Neural cell (in vitro differentiated cells): ENCODE results near the gene MACC1. TPM values are rescaled to one million over a fixed set of nuclear protein-coding genes. Genes with fewer than 3 reads are reported as not detected.

Experiments
- H2AFZ ChIP-seq: fragments of 200-600, 300-800 bp; sonication (generic), shearing (Covaris generic); 2 replicates; pipeline ENCODE4 v1.6.0; 2014; ENCODE audit warnings: low read depth, mild to moderate bottlenecking, antibody characterized with exemption, low read length, moderate library complexity
- H3F3A ChIP-seq: fragments of 200-600 bp; shearing (Covaris generic); 2 replicates; pipeline ENCODE4 v1.6.1; 2016; ENCODE audit warnings: mild to moderate bottlenecking, moderate library complexity, mixed read lengths, antibody characterized with exemption, low read length; ENCODE audit not compliant: insufficient read depth, poor library complexity, severe bottlenecking
- H3K27ac ChIP-seq: fragments of 200-600, 300-800 bp; sonication (generic), shearing (Covaris generic); 2 replicates; pipeline ENCODE4 v1.5.1; 2014; ENCODE audit warnings: mild to moderate bottlenecking, low read length, moderate library complexity
- H3K27me3 ChIP-seq: fragments of 300-800, 200-600 bp; sonication (generic), shearing (Covaris generic); 2 replicates; pipeline ENCODE4 v1.6.0; 2014; ENCODE audit warnings: mild to moderate bottlenecking, low read depth, low read length, moderate library complexity; ENCODE audit not compliant: insufficient read depth
- H3K36me3 ChIP-seq: fragments of 300-800, 200-600 bp; sonication (generic), shearing (Covaris generic); 2 replicates; pipeline ENCODE4 v1.5.1; 2014; ENCODE audit warnings: mild to moderate bottlenecking, antibody characterized with exemption, low read length, moderate library complexity; ENCODE audit not compliant: insufficient read depth
- H3K4me2 ChIP-seq: fragments of 300-800, 200-600 bp; sonication (generic), shearing (Covaris generic); 2 replicates; pipeline ENCODE4 v1.6.0; 2014; ENCODE audit warnings: mild to moderate bottlenecking, low read length
- H3K4me3 ChIP-seq: fragments of 300-800, 200-600 bp; sonication (generic), shearing (Covaris generic); 2 replicates; pipeline ENCODE4 v1.5.1; 2014; ENCODE audit warnings: mild to moderate bottlenecking, low read length, moderate library complexity
- H3K79me2 ChIP-seq: fragments of 200-600 bp; shearing (Covaris generic); replicated peaks from 2 replicates; pipeline ENCODE4 v1.6.0; 2014; ENCODE audit warnings: mild to moderate bottlenecking, low read length, moderate library complexity; ENCODE audit not compliant: insufficient read depth
- H3K9ac ChIP-seq: fragments of 300-800, 200-600 bp; sonication (generic), shearing (Covaris generic); 2 replicates; pipeline ENCODE4 v1.6.1; 2016; ENCODE audit warnings: mild to moderate bottlenecking, low read length, mixed read lengths
- H3K9me2 ChIP-seq: fragments of 200-600 bp; shearing (Covaris generic); 2 replicates; pipeline ENCODE4 v1.6.1; 2016; ENCODE audit warnings: mild to moderate bottlenecking, low read length, mixed read lengths; ENCODE audit not compliant: insufficient read depth
- H3K9me3 ChIP-seq: fragments of 200-600, 300-800 bp; sonication (generic), shearing (Covaris generic); 2 replicates; pipeline ENCODE4 v1.6.1; 2016; ENCODE audit warnings: mild to moderate bottlenecking, mixed run types, low read length, moderate library complexity, mixed read lengths
- H4K20me1 ChIP-seq: fragments of 200-600 bp; shearing (Covaris generic); 2 replicates; pipeline ENCODE4 v1.6.1; 2016; ENCODE audit warnings: mild to moderate bottlenecking, mixed run types; ENCODE audit not compliant: insufficient read depth
- CTCF ChIP-seq: fragments of 450-650 bp; IDR thresholded peaks from 2 replicates; pipeline ENCODE4 v1.5.1; 2014; ENCODE audit warnings: antibody characterized with exemption, mild to moderate bottlenecking, moderate library complexity; ENCODE audit not compliant: poor library complexity, severe bottlenecking
- EP300 ChIP-seq: fragments of 450-650 bp; conservative IDR thresholded peaks from 2 replicates; pipeline ENCODE4 v1.6.1; 2014; ENCODE audit warnings: antibody characterized with exemption, mild to moderate bottlenecking, moderate library complexity; ENCODE audit not compliant: poor library complexity, severe bottlenecking
- EZH2 ChIP-seq: fragments of 200-600, 300-800 bp; shearing (Covaris generic), sonication (generic); IDR thresholded peaks from 2 replicates; pipeline ENCODE4 v1.6.1; 2014; ENCODE audit warnings: antibody characterized with exemption, low read length, borderline replicate concordance, mild to moderate bottlenecking; ENCODE audit not compliant: insufficient read depth, poor library complexity, severe bottlenecking
- MXI1 ChIP-seq: fragments of 450-650 bp; conservative IDR thresholded peaks from 2 replicates; pipeline ENCODE4 v1.6.1; 2014; ENCODE audit warnings: antibody characterized with exemption, mild to moderate bottlenecking; ENCODE audit not compliant: poor library complexity, severe bottlenecking
- POLR2AphosphoS5 ChIP-seq: IDR thresholded peaks from 2 replicates; pipeline ENCODE4 v1.6.1; 2012
- RAD21 ChIP-seq: fragments of 450-650 bp; conservative IDR thresholded peaks from 2 replicates; pipeline ENCODE4 v1.6.1; 2014; ENCODE audit warnings: antibody characterized with exemption, mild to moderate bottlenecking, moderate library complexity
- SMC3 ChIP-seq: fragments of 450-650 bp; conservative IDR thresholded peaks from 2 replicates; pipeline ENCODE4 v1.6.1; 2014; ENCODE audit warnings: antibody characterized with exemption, mild to moderate bottlenecking, moderate library complexity; ENCODE audit not compliant: poor library complexity
- TAF1 ChIP-seq: IDR thresholded peaks from 2 replicates; pipeline ENCODE4 v1.6.1; 2012; ENCODE audit warnings: low read depth
- polyA plus RNA-seq: library from polyadenylated mRNA; depleted of rRNA; stranded (reverse); fragments of >200 nt; gene quantifications from 2 replicates; pipeline ENCODE4 v1.2.3, GENCODE V29; 2014
- TF ChIP-seq, protein P1 (sequence below): IDR thresholded peaks from 2 replicates; pipeline ENCODE4 v1.6.1; 2012; ENCODE audit warnings: borderline replicate concordance

The MACC1 gene
- polyA plus RNA-seq, 1 donor from 2014 or later: 0.20 TPM

- H3K4me3 ChIP-seq: no peak overlapping the region
- no peak overlapping the region for H2AFZ ChIP-seq
- H3K9me2 ChIP-seq: no peaks in the 10 kb centered on the region
- no peak overlapping the region for H3K9ac ChIP-seq
- no peaks in the 10 kb centered on the region for H3K79me2 ChIP-seq
- no peaks in the 10 kb centered on the region for H4K20me1 ChIP-seq
- no peaks in the 10 kb centered on the region for H3K27me3 ChIP-seq
- H3F3A ChIP-seq: no peaks in the 10 kb centered on the region
- H3K27ac ChIP-seq: no peak overlapping the region
- TF ChIP-seq RAD21: no peak
- no peak for TF ChIP-seq EZH2
- TF ChIP-seq MXI1: no peak
- no peak for TF ChIP-seq POLR2AphosphoS5
- no peak for TF ChIP-seq TAF1
- TF ChIP-seq, protein P1, sequence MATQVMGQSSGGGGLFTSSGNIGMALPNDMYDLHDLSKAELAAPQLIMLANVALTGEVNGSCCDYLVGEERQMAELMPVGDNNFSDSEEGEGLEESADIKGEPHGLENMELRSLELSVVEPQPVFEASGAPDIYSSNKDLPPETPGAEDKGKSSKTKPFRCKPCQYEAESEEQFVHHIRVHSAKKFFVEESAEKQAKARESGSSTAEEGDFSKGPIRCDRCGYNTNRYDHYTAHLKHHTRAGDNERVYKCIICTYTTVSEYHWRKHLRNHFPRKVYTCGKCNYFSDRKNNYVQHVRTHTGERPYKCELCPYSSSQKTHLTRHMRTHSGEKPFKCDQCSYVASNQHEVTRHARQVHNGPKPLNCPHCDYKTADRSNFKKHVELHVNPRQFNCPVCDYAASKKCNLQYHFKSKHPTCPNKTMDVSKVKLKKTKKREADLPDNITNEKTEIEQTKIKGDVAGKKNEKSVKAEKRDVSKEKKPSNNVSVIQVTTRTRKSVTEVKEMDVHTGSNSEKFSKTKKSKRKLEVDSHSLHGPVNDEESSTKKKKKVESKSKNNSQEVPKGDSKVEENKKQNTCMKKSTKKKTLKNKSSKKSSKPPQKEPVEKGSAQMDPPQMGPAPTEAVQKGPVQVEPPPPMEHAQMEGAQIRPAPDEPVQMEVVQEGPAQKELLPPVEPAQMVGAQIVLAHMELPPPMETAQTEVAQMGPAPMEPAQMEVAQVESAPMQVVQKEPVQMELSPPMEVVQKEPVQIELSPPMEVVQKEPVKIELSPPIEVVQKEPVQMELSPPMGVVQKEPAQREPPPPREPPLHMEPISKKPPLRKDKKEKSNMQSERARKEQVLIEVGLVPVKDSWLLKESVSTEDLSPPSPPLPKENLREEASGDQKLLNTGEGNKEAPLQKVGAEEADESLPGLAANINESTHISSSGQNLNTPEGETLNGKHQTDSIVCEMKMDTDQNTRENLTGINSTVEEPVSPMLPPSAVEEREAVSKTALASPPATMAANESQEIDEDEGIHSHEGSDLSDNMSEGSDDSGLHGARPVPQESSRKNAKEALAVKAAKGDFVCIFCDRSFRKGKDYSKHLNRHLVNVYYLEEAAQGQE: no peak
- no peak for TF ChIP-seq EP300
- no peak for TF ChIP-seq SMC3
- TF ChIP-seq CTCF: no peak
- no peaks in the 10 kb centered on the region for H3K9me3 ChIP-seq
- H3K36me3 ChIP-seq: no peaks in the 10 kb centered on the region
- no peak overlapping the region for H3K4me2 ChIP-seq
Observed at GRCh38 chr7:20173828-20174227, 43.4 kb downstream of the MACC1 start.

DNA sequence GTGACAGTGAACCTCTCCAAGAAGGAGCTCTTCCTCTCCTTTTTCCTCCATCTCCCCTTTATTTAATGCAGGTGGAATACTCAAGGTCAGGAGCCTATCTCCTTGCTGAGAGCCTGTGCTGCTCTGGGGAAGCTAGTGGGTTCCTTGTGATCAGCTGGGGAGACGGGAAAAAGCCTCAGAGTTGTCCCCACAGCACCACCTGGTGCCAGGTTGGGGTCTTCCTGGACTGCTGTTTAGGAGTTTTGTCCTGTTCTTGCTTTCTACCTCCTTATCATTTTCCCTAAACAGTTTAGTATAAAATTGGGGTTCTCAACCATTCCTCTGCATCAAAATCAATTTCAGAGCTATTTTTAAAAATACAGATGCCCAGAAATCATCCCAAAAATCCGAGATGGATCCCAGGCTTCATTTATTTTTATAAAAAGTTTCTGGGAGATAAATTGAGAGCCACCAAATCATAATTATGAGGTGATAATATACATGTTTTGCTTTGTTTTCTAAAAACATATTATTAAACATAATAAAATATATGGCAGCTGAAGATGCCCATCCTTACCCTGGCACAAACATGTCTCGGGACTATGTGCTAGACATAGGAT lies 44.3 kb downstream of the MACC1 start:
- H3K4me3 ChIP-seq: no peak overlapping the region
- no peak overlapping the region for H2AFZ ChIP-seq
- H3K9me3 ChIP-seq: no peaks in the 10 kb centered on the region
- TF ChIP-seq CTCF (peak; percentile 81), EZH2 (no peak), TAF1 (no peak), RAD21 (peak; percentile 93), SMC3 (peak; percentile 97)
- TF ChIP-seq, protein P1: no peak
- no peaks in the 10 kb centered on the region for H4K20me1 ChIP-seq
- H3F3A ChIP-seq: no peaks in the 10 kb centered on the region
- H3K9ac ChIP-seq: no peak overlapping the region
- H3K36me3 ChIP-seq: no peaks in the 10 kb centered on the region
- H3K27ac ChIP-seq: no peak overlapping the region
- H3K79me2 ChIP-seq: no peaks in the 10 kb centered on the region
- H3K27me3 ChIP-seq: no peaks in the 10 kb centered on the region
- H3K4me2 ChIP-seq: no peak overlapping the region
- H3K9me2 ChIP-seq: no peaks in the 10 kb centered on the region
